Skeletal muscle satellite cell (primary cell): ENCODE results near the gene GLIS1.

ENCODE experiments used
- H3K27me3 ChIP-seq: 2 replicates; pipeline ENCODE4 v1.7.0; 2013; ENCODE audit warnings: low read length; ENCODE audit not compliant: control insufficient read depth, insufficient read depth
- H3K36me3 ChIP-seq: 2 replicates; pipeline ENCODE4 v1.7.0; 2013; ENCODE audit warnings: mild to moderate bottlenecking, control low read depth, low read length; ENCODE audit not compliant: insufficient read depth
- H3K4me1 ChIP-seq: 2 replicates; pipeline ENCODE4 v1.7.0; 2013; ENCODE audit warnings: low read length; ENCODE audit not compliant: control insufficient read depth, insufficient read depth
- H3K4me2 ChIP-seq: 2 replicates; pipeline ENCODE4 v1.7.0; 2013; ENCODE audit warnings: mild to moderate bottlenecking, low read length
- H3K4me3 ChIP-seq: 2 replicates; pipeline ENCODE4 v1.7.0; 2013; ENCODE audit warnings: low read length
- H3K9ac ChIP-seq: 2 replicates; pipeline ENCODE4 v1.7.0; 2013; ENCODE audit warnings: mild to moderate bottlenecking, low read depth, low read length, moderate library complexity
- H3K9me3 ChIP-seq: replicated peaks from 2 replicates; pipeline ENCODE4 v1.7.0; 2013; ENCODE audit warnings: mild to moderate bottlenecking, control low read depth, low read length

The GLIS1 gene

GRCh38 chr1:53549287-53549686, 189.7 kb downstream of the GLIS1 start:
- H3K4me3 ChIP-seq = no peak overlapping the region
- H3K4me1 ChIP-seq = peaks cover 19% of the 10 kb centered on the region
- H3K4me2 ChIP-seq = no peak overlapping the region
- peaks cover 7% of the 10 kb centered on the region for H3K36me3 ChIP-seq
- H3K9me3 ChIP-seq = no peaks in the 10 kb centered on the region
- H3K27me3 ChIP-seq = no peaks in the 10 kb centered on the region
- H3K9ac ChIP-seq = no peak overlapping the region

DNA sequence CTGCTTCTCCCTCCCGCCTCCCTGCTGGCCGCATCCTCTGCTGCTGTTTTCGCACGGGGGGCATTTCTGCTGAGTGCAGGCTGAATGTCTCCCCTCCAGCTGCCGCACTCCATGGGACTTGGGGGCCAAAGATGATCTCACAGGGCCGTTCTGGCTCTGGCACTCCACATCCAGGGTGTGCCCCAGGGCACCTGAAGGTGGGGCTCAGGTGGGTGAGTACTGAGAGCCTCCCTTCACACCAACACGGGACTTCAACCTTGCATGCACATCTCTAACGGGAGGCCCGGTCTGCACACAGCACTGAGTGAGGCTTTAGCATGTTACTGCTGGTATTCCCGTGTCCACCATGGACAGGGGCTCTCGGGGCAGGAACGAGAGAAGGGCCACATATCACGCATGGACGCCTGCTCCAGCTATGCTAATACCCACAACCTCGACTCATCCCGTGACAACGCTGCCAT, 190.9 kb downstream of the GLIS1 start:
- Histone ChIP-seq H3K4me2 (no peak overlapping the region), H3K9me3 (no peaks in the 10 kb centered on the region), H3K36me3 (peaks cover 7% of the 10 kb centered on the region), H3K27me3 (no peaks in the 10 kb centered on the region), H3K4me3 (no peak overlapping the region), H3K4me1 (peaks cover 19% of the 10 kb centered on the region), H3K9ac (no peak overlapping the region)

DNA sequence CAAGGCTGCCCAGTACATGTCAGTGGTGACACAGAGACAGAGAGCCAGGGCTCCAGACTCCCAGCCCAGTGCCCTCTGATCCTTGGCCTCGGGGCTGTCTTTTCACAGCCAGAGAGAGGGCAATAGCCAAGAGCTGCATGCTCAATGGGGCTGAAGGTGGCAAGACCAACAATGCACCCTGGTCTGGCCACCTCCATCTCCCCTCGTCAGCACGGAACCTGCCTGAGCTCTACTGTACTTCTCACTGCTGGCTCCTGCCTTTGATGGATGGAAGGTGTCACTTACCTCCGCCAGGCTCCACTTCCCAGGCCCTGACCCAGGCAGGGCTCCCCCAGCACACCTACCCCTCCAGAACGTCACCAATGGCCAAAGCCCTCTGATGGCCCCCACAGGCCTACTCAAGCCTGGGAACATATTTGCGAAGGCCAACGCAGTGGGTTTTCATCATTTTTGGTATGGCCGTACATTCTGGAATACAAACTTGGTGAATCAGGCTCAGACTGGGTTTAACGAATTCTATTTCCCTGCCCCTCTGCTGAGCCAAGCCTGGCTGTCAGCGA, 191.7 kb downstream of the GLIS1 start:
- H3K9me3 ChIP-seq = no peaks in the 10 kb centered on the region
- H3K27me3 ChIP-seq = no peaks in the 10 kb centered on the region
- peaks cover 7% of the 10 kb centered on the region for H3K36me3 ChIP-seq
- no peak overlapping the region for H3K4me3 ChIP-seq
- H3K4me2 ChIP-seq = no peak overlapping the region
- H3K4me1 ChIP-seq = peaks cover 26% of the 10 kb centered on the region
- H3K9ac ChIP-seq = no peak overlapping the region

- no peak overlapping the region for H3K4me2 ChIP-seq
- peaks cover 7% of the 10 kb centered on the region for H3K36me3 ChIP-seq
- no peak overlapping the region for H3K4me3 ChIP-seq
- no peaks in the 10 kb centered on the region for H3K27me3 ChIP-seq
- H3K4me1 ChIP-seq = peaks cover 33% of the 10 kb centered on the region
- no peak overlapping the region for H3K9ac ChIP-seq
- H3K9me3 ChIP-seq = no peaks in the 10 kb centered on the region
These were observed 192.4 kb downstream of the GLIS1 start for GRCh38 chr1:53546409-53547155.

GRCh38 chr1:53545663-53546408, 193.1 kb downstream of the GLIS1 start:
- peaks cover 7% of the 10 kb centered on the region for H3K36me3 ChIP-seq
- H3K4me1 ChIP-seq = peaks cover 41% of the 10 kb centered on the region
- no peak overlapping the region for H3K9ac ChIP-seq
- peak overlapping the region; percentile 1 for H3K4me2 ChIP-seq
- no peaks in the 10 kb centered on the region for H3K9me3 ChIP-seq
- H3K4me3 ChIP-seq = no peak overlapping the region
- H3K27me3 ChIP-seq = no peaks in the 10 kb centered on the region

GRCh38 chr1:53544728-53545515, 194.0 kb downstream of the GLIS1 start:
- Histone ChIP-seq H3K36me3 (peaks cover 7% of the 10 kb centered on the region), H3K27me3 (no peaks in the 10 kb centered on the region), H3K4me1 (peaks cover 40% of the 10 kb centered on the region), H3K9ac (no peak overlapping the region), H3K4me3 (no peak overlapping the region), H3K9me3 (no peaks in the 10 kb centered on the region), H3K4me2 (no peak overlapping the region)

GRCh38 chr1:53543778-53544695, 194.9 kb downstream of the GLIS1 start:
- Histone ChIP-seq H3K9ac (no peak overlapping the region), H3K9me3 (no peaks in the 10 kb centered on the region), H3K4me3 (no peak overlapping the region), H3K27me3 (no peaks in the 10 kb centered on the region), H3K4me1 (peaks cover 40% of the 10 kb centered on the region), H3K36me3 (peaks cover 7% of the 10 kb centered on the region), H3K4me2 (no peak overlapping the region)

DNA sequence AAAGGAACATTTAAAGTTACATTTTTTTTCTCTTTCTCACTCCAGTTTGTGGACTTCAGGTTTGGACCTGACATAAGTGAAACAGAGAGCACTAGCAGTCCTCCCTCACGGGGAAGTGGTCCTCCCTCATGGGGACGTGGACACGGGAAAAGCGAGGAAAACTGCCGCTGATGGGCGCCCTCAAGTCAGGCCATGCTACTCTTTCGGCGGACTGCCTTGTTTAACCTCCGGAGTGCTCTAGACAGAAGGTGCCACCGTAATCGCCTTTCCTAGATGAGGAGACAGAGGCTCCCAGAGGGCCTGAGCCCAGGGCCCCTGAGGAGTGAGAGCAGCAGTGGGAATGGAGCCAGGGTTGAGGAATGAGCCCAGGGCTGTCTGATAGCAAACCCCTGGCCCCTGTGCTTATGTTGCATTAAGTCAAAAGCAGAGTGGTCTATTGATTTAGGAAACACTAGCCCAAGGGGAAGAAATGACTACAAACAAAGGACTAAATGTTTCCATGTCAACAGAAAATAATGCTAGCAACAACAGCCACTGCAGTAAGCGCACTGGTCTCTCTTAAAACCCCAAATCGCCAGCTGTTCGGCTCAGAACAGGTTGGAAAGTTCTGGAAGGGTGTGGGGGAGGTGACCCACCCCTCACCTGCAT, 195.7 kb downstream of the GLIS1 start:
- peaks cover 7% of the 10 kb centered on the region for H3K36me3 ChIP-seq
- H3K4me1 ChIP-seq = peaks cover 40% of the 10 kb centered on the region
- H3K4me2 ChIP-seq = no peak overlapping the region
- H3K9ac ChIP-seq = no peak overlapping the region
- no peaks in the 10 kb centered on the region for H3K9me3 ChIP-seq
- no peak overlapping the region for H3K4me3 ChIP-seq
- no peaks in the 10 kb centered on the region for H3K27me3 ChIP-seq

DNA sequence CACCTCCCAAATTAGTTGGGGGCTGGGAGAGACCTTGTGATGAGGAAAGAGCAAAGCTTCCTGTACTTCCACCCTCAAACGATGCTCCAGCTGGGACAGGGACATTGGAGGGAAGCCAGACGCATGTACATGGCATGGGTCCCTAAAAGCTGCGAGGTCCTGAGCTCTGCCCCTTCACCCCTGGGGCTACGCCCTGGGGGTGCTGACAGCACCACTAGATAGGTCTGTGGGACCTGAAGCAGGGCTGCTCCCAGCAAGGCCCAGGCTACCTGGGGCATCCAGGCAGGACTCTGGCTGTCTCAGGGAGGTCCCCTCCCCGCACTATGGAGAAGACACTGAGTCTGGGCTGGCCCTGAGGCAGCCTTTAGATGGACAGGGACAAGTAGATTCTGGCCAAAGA, 196.4 kb downstream of the GLIS1 start:
- peak overlapping the region; percentile 81 for H3K9ac ChIP-seq
- peaks cover 7% of the 10 kb centered on the region for H3K36me3 ChIP-seq
- no peaks in the 10 kb centered on the region for H3K9me3 ChIP-seq
- peaks cover 47% of the 10 kb centered on the region for H3K4me1 ChIP-seq
- peak overlapping the region; percentile 12 for H3K4me3 ChIP-seq
- H3K27me3 ChIP-seq = no peaks in the 10 kb centered on the region
- H3K4me2 ChIP-seq = peak overlapping the region; percentile 73
